Measurements from ENCODE around the gene VAPA.

The VAPA gene

DNA sequence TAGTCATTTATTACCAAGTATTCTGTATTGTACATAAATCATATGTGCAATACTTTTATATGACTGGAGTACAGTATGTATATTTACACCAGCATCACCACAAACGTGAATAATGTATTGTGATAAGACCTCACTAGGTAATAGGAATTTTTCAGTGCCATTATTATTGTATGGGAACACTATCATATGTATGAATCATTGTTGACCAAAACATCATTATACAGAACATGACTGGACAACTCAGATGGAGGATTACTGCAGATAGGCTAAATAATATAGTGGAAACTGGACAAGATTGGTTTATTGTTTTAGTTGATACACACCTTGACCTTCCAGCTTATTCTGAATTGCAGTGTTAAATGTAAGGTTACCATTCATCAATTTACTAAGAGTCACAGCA, 33.4 kb downstream of the VAPA start:
- Histone ChIP-seq H3K36me3 (ENCODE audit: insufficient read depth, low read length) (peaks cover 86% of the 10 kb centered on the region), H3K27me3 (ENCODE audit: insufficient read depth, low read length) (no peaks in the 10 kb centered on the region), H3K27ac (ENCODE audit: low read depth, low read length, poor library complexity, severe bottlenecking) (no peak overlapping the region), H3K9me3 (ENCODE audit: low read length) (no peaks in the 10 kb centered on the region), H3K4me1 (ENCODE audit: insufficient read depth, low read length, severe bottlenecking) (no peaks in the 10 kb centered on the region), H4K20me1 (ENCODE audit: insufficient read depth, low read length) (no peaks in the 10 kb centered on the region), H3K4me2 (ENCODE audit: low read length) (no peak overlapping the region), H3K79me2 (ENCODE audit: insufficient read depth, low read length) (no peaks in the 10 kb centered on the region), H3K9ac (ENCODE audit: low read length) (no peak overlapping the region), H3K4me3 (ENCODE audit: low read depth, low read length, poor library complexity, severe bottlenecking) (no peak overlapping the region), H2AFZ (ENCODE audit: low read length) (no peak overlapping the region), H3F3A (ENCODE audit: insufficient read depth, low read length) (no peaks in the 10 kb centered on the region), H3K9me2 (ENCODE audit: low read depth, low read length) (no peaks in the 10 kb centered on the region)
- TF ChIP-seq, protein P1, sequence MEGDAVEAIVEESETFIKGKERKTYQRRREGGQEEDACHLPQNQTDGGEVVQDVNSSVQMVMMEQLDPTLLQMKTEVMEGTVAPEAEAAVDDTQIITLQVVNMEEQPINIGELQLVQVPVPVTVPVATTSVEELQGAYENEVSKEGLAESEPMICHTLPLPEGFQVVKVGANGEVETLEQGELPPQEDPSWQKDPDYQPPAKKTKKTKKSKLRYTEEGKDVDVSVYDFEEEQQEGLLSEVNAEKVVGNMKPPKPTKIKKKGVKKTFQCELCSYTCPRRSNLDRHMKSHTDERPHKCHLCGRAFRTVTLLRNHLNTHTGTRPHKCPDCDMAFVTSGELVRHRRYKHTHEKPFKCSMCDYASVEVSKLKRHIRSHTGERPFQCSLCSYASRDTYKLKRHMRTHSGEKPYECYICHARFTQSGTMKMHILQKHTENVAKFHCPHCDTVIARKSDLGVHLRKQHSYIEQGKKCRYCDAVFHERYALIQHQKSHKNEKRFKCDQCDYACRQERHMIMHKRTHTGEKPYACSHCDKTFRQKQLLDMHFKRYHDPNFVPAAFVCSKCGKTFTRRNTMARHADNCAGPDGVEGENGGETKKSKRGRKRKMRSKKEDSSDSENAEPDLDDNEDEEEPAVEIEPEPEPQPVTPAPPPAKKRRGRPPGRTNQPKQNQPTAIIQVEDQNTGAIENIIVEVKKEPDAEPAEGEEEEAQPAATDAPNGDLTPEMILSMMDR (IDR thresholded peaks at IDR 0.05; ENCODE audit: low read length), result no peak
- TF ChIP-seq EZH2 (IDR thresholded peaks at IDR 0.05; ENCODE audit: borderline replicate concordance, low read length), result no peak

- Histone ChIP-seq H3K9me3 (ENCODE audit: low read length) (no peaks in the 10 kb centered on the region), H3K4me3 (ENCODE audit: low read depth, low read length, poor library complexity, severe bottlenecking) (no peak overlapping the region), H3K27ac (ENCODE audit: low read depth, low read length, poor library complexity, severe bottlenecking) (no peak overlapping the region), H2AFZ (ENCODE audit: low read length) (no peak overlapping the region), H4K20me1 (ENCODE audit: insufficient read depth, low read length) (no peaks in the 10 kb centered on the region), H3K27me3 (ENCODE audit: insufficient read depth, low read length) (no peaks in the 10 kb centered on the region), H3K36me3 (ENCODE audit: insufficient read depth, low read length) (peaks cover 88% of the 10 kb centered on the region), H3K9ac (ENCODE audit: low read length) (no peak overlapping the region), H3K9me2 (ENCODE audit: low read depth, low read length) (no peaks in the 10 kb centered on the region), H3F3A (ENCODE audit: insufficient read depth, low read length) (no peaks in the 10 kb centered on the region), H3K4me2 (ENCODE audit: low read length) (no peak overlapping the region), H3K4me1 (ENCODE audit: insufficient read depth, low read length, severe bottlenecking) (no peaks in the 10 kb centered on the region), H3K79me2 (ENCODE audit: insufficient read depth, low read length) (no peaks in the 10 kb centered on the region)
- TF ChIP-seq EZH2 (IDR thresholded peaks at IDR 0.05; ENCODE audit: borderline replicate concordance, low read length), result no peak
- TF ChIP-seq, protein P1 (IDR thresholded peaks at IDR 0.05; ENCODE audit: low read length), result no peak
Observed at GRCh38 chr18:9949315-9949714, 35.5 kb downstream of the VAPA start.

DNA sequence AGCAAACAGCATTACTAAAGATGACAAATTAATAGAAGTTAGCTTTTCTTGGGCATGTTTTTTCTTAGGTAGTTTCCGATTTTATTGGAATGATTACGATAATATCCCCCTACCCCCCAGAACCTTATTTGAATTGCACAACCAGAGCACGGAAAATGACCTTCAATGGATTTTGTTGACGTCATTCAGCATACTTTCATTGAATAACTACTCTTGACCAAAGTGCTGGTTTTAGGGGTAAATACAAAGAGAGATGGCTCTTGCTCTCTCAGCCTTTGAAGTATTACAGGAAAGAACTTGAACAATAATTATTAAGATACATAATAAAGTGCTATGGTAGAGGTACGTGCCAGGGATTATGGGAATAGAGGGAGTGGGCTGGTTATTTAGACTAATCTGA, 36.0 kb downstream of the VAPA start:
- Histone ChIP-seq H3K9ac (ENCODE audit: low read length) (no peak overlapping the region), H3K9me3 (ENCODE audit: low read length) (no peaks in the 10 kb centered on the region), H3K79me2 (ENCODE audit: insufficient read depth, low read length) (no peaks in the 10 kb centered on the region), H3K4me2 (ENCODE audit: low read length) (no peak overlapping the region), H3K36me3 (ENCODE audit: insufficient read depth, low read length) (peaks cover 88% of the 10 kb centered on the region), H3K27ac (ENCODE audit: low read depth, low read length, poor library complexity, severe bottlenecking) (no peak overlapping the region), H3K4me3 (ENCODE audit: low read depth, low read length, poor library complexity, severe bottlenecking) (no peak overlapping the region), H2AFZ (ENCODE audit: low read length) (no peak overlapping the region), H3K9me2 (ENCODE audit: low read depth, low read length) (no peaks in the 10 kb centered on the region), H3F3A (ENCODE audit: insufficient read depth, low read length) (no peaks in the 10 kb centered on the region), H4K20me1 (ENCODE audit: insufficient read depth, low read length) (no peaks in the 10 kb centered on the region), H3K4me1 (ENCODE audit: insufficient read depth, low read length, severe bottlenecking) (no peaks in the 10 kb centered on the region), H3K27me3 (ENCODE audit: insufficient read depth, low read length) (no peaks in the 10 kb centered on the region)
- no peak for TF ChIP-seq EZH2 (IDR thresholded peaks at IDR 0.05; ENCODE audit: borderline replicate concordance, low read length)
- TF ChIP-seq, protein P1 (IDR thresholded peaks at IDR 0.05; ENCODE audit: low read length), result no peak

All from OCI-LY1 (cell line).